Panc1 (cell line): ENCODE measurements around the gene HVCN1. TPM values are rescaled to one million over a fixed set of nuclear protein-coding genes. Genes with fewer than 3 reads are reported as not detected.
"Not testable (repeated sequence)": the region's sequence is repeated elsewhere in the genome, so short reads cannot be mapped to it uniquely, and the experiment has no call there.

Experiments
- ATAC-seq: fragments of 200-7000 bp; cut with Tn5 transposase; 2 replicates; pipeline ENCODE4 v1.9.1; 2020; ENCODE audit warnings: mild to moderate bottlenecking, moderate library complexity
- BruUV-seq: library from RNA; stranded (reverse); fragments of 400-500 nt; replicated peaks from 2 replicates; lab custom pipeline; 2021; lab: Mats Ljungman, UMichigan
- CTCF ChIA-PET: fragments of 300-600 bp; sonication (Branson Sonifier 250); formaldehyde crosslinking; loops from one replicate; lab custom pipeline; 2022; ENCODE audit warnings: antibody characterized with exemption; lab: Charles Lee
- POLR2A ChIA-PET: fragments of 300-600 bp; sonication (Branson Sonifier 250); formaldehyde crosslinking; loops from one replicate; lab custom pipeline; 2022; ENCODE audit warnings: antibody characterized with exemption; lab: Charles Lee
- DNase-seq: peaks from one replicate; pipeline ENCODE4 v3.0.0-alpha.2; 2010; ENCODE audit warnings: low read depth, low spot score
- H3K27ac ChIP-seq: 2 replicates; pipeline ENCODE4 v1.5.1; 2011; ENCODE audit warnings: mild to moderate bottlenecking, low read length, inconsistent platforms
- H3K27me3 ChIP-seq: fragments of 200-500 bp; sonication (Bioruptor generic); 2 replicates; pipeline ENCODE4 v1.6.0; 2014; ENCODE audit warnings: low read length, inconsistent platforms; ENCODE audit not compliant: control insufficient read depth, insufficient read depth
- H3K36me3 ChIP-seq: fragments of 200-500 bp; sonication (Bioruptor generic); 2 replicates; pipeline ENCODE4 v1.5.1; 2014; ENCODE audit warnings: inconsistent platforms, mild to moderate bottlenecking, low read length, moderate library complexity; ENCODE audit not compliant: control insufficient read depth, insufficient read depth
- H3K4me1 ChIP-seq: 2 replicates; pipeline ENCODE4 v1.5.1; 2011; ENCODE audit warnings: inconsistent platforms, mild to moderate bottlenecking, low read length, moderate library complexity; ENCODE audit not compliant: control insufficient read depth, insufficient read depth
- H3K4me3 ChIP-seq, 2 experiments: 2 replicates each; pipeline ENCODE4 v1.5.1; 2011 to 2012; ENCODE audit warnings: low read depth in 2 of 2, low read length in 2 of 2, mild to moderate bottlenecking in 2 of 2, inconsistent platforms in 1 of 2, moderate library complexity in 1 of 2
- H3K9me3 ChIP-seq: fragments of 200-500 bp; sonication (Bioruptor generic); 2 replicates; pipeline ENCODE4 v1.5.1; 2014; ENCODE audit warnings: low read depth, mild to moderate bottlenecking, inconsistent platforms, low read length, moderate library complexity; ENCODE audit not compliant: control insufficient read depth, insufficient read depth
- CTCF ChIP-seq: fragments of 450-650 bp; IDR thresholded peaks from 2 replicates; pipeline ENCODE4 v1.5.1; 2017; ENCODE audit warnings: mild to moderate bottlenecking
- POLR2AphosphoS5 ChIP-seq: IDR thresholded peaks from 2 replicates; pipeline ENCODE4 v1.6.1; 2012; ENCODE audit warnings: mild to moderate bottlenecking, low read depth, low read length, moderate library complexity
- REST ChIP-seq, 2 experiments: IDR thresholded peaks; 2 replicates each; pipeline ENCODE4 v1.6.1; 2011 to 2012; ENCODE audit warnings: low read depth in 2 of 2, control low read depth in 1 of 2, low read length in 1 of 2, mild to moderate bottlenecking in 1 of 2, moderate library complexity in 1 of 2; ENCODE audit not compliant: insufficient read depth in 1 of 2
- SIN3A ChIP-seq: IDR thresholded peaks from 2 replicates; pipeline ENCODE4 v1.6.1; 2012; ENCODE audit warnings: low read depth, mild to moderate bottlenecking, low read length, moderate library complexity, borderline replicate concordance; ENCODE audit not compliant: insufficient read depth
- TCF7L2 ChIP-seq: IDR thresholded peaks from 2 replicates; pipeline ENCODE4 v1.6.1; 2011; ENCODE audit warnings: mild to moderate bottlenecking, low read depth, low read length, inconsistent platforms
- in situ Hi-C: cut with HindIII; loops from 2 replicates; pipeline ENCODE4 v1.10.0; 2016; ENCODE audit warnings: low sequenced_read_pairs, low pct_unique_long_range_greater_than_20kb
- intact Hi-C: fragments of 100-400 bp; cut with micrococcal nuclease; formaldehyde crosslinking; loops from one replicate; pipeline ENCODE4 v1.10.0; 2022; ENCODE audit not compliant: unreplicated experiment
- total RNA-seq: library from RNA; stranded (reverse); gene quantifications from one replicate; pipeline ENCODE4 v1.2.1, GENCODE V29; 2021; ENCODE audit not compliant: unreplicated experiment

HVCN1 gene
- total RNA-seq, 1 experiment from 2014 or later, result 0.87 TPM

GRCh38 chr12:110602085-110602814 lies 86.7 kb downstream of the HVCN1 start:
- H3K9me3 ChIP-seq, DNase-seq, H3K27ac ChIP-seq, H3K36me3 ChIP-seq, BruUV-seq, in situ Hi-C loops, H3K4me1 ChIP-seq, H3K4me3 ChIP-seq, H3K27me3 ChIP-seq: not testable (repeated sequence)
- peak; percentile 90 for ATAC-seq
- intact Hi-C loops, result loop anchor here (2.0 to 5.0 kb wide), 2 partner anchors 49 to 90 kb away; no protein-coding TSS in a partner anchor
- peak; percentile 82 for TF ChIP-seq CTCF
- ChIA-PET POLR2A (interaction anchor here (0.6 kb wide), 1 partner anchor 24 kb away, joined by 5 read pairs; no protein-coding TSS in a partner anchor), CTCF (interaction anchor here (0.6 to 3.1 kb wide), 10 partner anchors 17 to 893 kb away, joined by 3 to 11 read pairs (median 3); partner anchors contain the start of gene ARPC3)

- in situ Hi-C loops, result no loop called here
- Histone ChIP-seq H3K4me3 (no peak overlapping the region), H3K36me3 (no peaks in the 10 kb centered on the region), H3K9me3 (no peaks in the 10 kb centered on the region), H3K4me1 (no peaks in the 10 kb centered on the region), H3K27ac (no peak overlapping the region), H3K27me3 (no peaks in the 10 kb centered on the region)
- no peak for DNase-seq
- POLR2A ChIA-PET, result interaction anchor here (0.6 kb wide), 2 partner anchors 53 to 76 kb away, joined by 3 to 4 read pairs; no protein-coding TSS in a partner anchor
- ATAC-seq, result no peak
- intact Hi-C loops, result loop anchor here (5.0 kb wide), 1 partner anchor 88 kb away; no protein-coding TSS in a partner anchor
- CTCF ChIA-PET, result interaction anchor here (0.6 to 3.1 kb wide), 5 partner anchors 15 to 168 kb away, joined by 3 to 11 read pairs (median 5); partner anchors contain the start of gene ARPC3
- BruUV-seq, result no TSS peak
- TF ChIP-seq REST (IDR thresholded peaks at IDR 0.05; ENCODE audit: insufficient read depth in 1 of 2, low read depth in 2 of 2, low read length in 1 of 2) (no peak), POLR2AphosphoS5 (no peak), SIN3A (no peak), TCF7L2 (no peak), CTCF (no peak)
Measured at GRCh38 chr12:110600254-110600653, 88.7 kb downstream of the HVCN1 start.
